ENCODE data around the gene UIMC1.

UIMC1 gene

GRCh38 chr5:176921714-176922113 is 84.9 kb downstream of the UIMC1 start:
- H3K27me3 ChIP-seq (ENCODE audit: control insufficient read depth in 1 of 2, insufficient read depth in 2 of 2, low read length in 2 of 2), result no peaks in the 10 kb centered on the region
- H3K27ac ChIP-seq (ENCODE audit: low read depth, low read length), result no peak overlapping the region
- H3K9me3 ChIP-seq (ENCODE audit: low read length), result no peaks in the 10 kb centered on the region
- peaks cover 13% of the 10 kb centered on the region for H3K36me3 ChIP-seq (ENCODE audit: insufficient read depth, low read length)
- no peak overlapping the region for H3K9ac ChIP-seq (ENCODE audit: low read length)
- H3K4me1 ChIP-seq (ENCODE audit: insufficient read depth, low read length), result no peaks in the 10 kb centered on the region
- H3K4me3 ChIP-seq (ENCODE audit: low read depth in 1 of 2, low read length in 2 of 2), result no peak overlapping the region

- Histone ChIP-seq H3K27me3 (ENCODE audit: control insufficient read depth in 1 of 2, insufficient read depth in 2 of 2, low read length in 2 of 2) (no peaks in the 10 kb centered on the region), H3K9ac (ENCODE audit: low read length) (no peak overlapping the region), H3K27ac (ENCODE audit: low read depth, low read length) (no peak overlapping the region), H3K36me3 (ENCODE audit: insufficient read depth, low read length) (peaks cover 13% of the 10 kb centered on the region), H3K4me3 (ENCODE audit: low read depth in 1 of 2, low read length in 2 of 2) (no peak overlapping the region), H3K4me1 (ENCODE audit: insufficient read depth, low read length) (no peaks in the 10 kb centered on the region), H3K9me3 (ENCODE audit: low read length) (no peaks in the 10 kb centered on the region)
Observed at GRCh38 chr5:176918613-176919012, 88.0 kb downstream of the UIMC1 start.

DNA sequence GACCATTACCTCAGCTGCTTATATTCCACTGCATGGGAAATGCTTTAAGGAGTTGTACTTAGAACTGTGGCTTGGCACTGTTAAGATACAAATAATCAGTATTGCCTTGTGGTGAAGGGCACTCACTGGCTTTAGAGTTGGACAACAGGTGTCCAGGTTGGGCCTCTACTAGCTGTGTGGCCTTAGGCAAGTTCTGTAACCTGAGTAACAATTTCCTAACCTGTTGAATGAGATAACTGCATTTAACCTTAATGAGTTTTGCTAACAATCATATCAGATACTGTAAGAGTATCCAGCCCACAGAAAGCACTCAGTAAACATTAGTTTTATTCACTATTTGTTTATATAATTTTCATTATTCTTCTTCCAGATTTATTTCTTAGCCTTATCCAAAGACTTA is 90.2 kb downstream of the UIMC1 start:
- no peaks in the 10 kb centered on the region for H3K27me3 ChIP-seq (ENCODE audit: control insufficient read depth in 1 of 2, insufficient read depth in 2 of 2, low read length in 2 of 2)
- no peak overlapping the region for H3K27ac ChIP-seq (ENCODE audit: low read depth, low read length)
- H3K36me3 ChIP-seq (ENCODE audit: insufficient read depth, low read length), result peaks cover 13% of the 10 kb centered on the region
- H3K9ac ChIP-seq (ENCODE audit: low read length), result no peak overlapping the region
- H3K9me3 ChIP-seq (ENCODE audit: low read length), result no peaks in the 10 kb centered on the region
- H3K4me3 ChIP-seq (ENCODE audit: low read depth in 1 of 2, low read length in 2 of 2), result no peak overlapping the region
- no peaks in the 10 kb centered on the region for H3K4me1 ChIP-seq (ENCODE audit: insufficient read depth, low read length)

GRCh38 chr5:176915906-176916305 is 90.7 kb downstream of the UIMC1 start:
- Histone ChIP-seq H3K27ac (ENCODE audit: low read depth, low read length) (no peak overlapping the region), H3K36me3 (ENCODE audit: insufficient read depth, low read length) (peaks cover 13% of the 10 kb centered on the region), H3K4me1 (ENCODE audit: insufficient read depth, low read length) (no peaks in the 10 kb centered on the region), H3K9me3 (ENCODE audit: low read length) (no peaks in the 10 kb centered on the region), H3K9ac (ENCODE audit: low read length) (no peak overlapping the region), H3K27me3 (ENCODE audit: control insufficient read depth in 1 of 2, insufficient read depth in 2 of 2, low read length in 2 of 2) (no peaks in the 10 kb centered on the region), H3K4me3 (ENCODE audit: low read depth in 1 of 2, low read length in 2 of 2) (no peak overlapping the region)

- no peaks in the 10 kb centered on the region for H3K4me1 ChIP-seq (ENCODE audit: insufficient read depth, low read length)
- H3K36me3 ChIP-seq (ENCODE audit: insufficient read depth, low read length), result peaks cover 24% of the 10 kb centered on the region
- H3K4me3 ChIP-seq (ENCODE audit: low read depth in 1 of 2, low read length in 2 of 2), result no peak overlapping the region
- no peak overlapping the region for H3K27ac ChIP-seq (ENCODE audit: low read depth, low read length)
- no peaks in the 10 kb centered on the region for H3K27me3 ChIP-seq (ENCODE audit: control insufficient read depth in 1 of 2, insufficient read depth in 2 of 2, low read length in 2 of 2)
- H3K9ac ChIP-seq (ENCODE audit: low read length), result no peak overlapping the region
- H3K9me3 ChIP-seq (ENCODE audit: low read length), result no peaks in the 10 kb centered on the region
Observed at GRCh38 chr5:176912115-176912514, 94.5 kb downstream of the UIMC1 start.

DNA sequence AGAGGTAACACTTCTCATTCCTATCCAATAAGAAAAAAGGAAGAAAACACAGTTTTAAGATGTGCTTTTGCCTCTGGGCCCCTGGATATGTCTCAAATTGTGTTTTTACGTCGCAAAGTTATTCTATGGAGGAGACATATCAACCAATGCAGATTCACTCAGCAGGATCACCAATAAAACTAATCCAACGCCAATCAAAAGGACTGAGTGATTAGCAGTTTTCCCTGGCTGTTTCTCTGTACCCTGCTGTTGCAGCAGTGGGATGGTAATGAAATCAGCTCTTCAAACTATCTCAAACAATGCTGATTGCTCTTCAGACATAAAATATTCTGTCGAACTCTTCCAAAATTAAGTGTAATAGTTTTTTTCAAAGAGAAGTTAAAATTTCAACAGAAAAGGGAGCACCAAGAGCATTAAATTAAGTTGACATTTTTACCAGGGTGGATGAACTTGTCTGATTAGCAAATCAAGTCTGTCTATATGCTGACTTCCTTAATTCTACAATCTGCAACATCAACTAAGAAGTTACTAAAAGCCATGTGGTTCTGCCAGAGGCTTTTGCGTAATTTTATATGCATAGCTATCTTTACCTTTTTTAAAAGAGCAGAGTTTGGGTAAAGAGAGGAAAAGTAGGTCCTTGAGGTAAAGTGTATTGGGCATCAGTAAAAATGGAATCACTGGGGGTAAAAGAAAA is 97.8 kb downstream of the UIMC1 start:
- no peaks in the 10 kb centered on the region for H3K4me1 ChIP-seq (ENCODE audit: insufficient read depth, low read length)
- H3K9me3 ChIP-seq (ENCODE audit: low read length), result no peaks in the 10 kb centered on the region
- H3K36me3 ChIP-seq (ENCODE audit: insufficient read depth, low read length), result peaks cover 54% of the 10 kb centered on the region
- no peak overlapping the region for H3K9ac ChIP-seq (ENCODE audit: low read length)
- H3K4me3 ChIP-seq (ENCODE audit: low read depth in 1 of 2, low read length in 2 of 2), result no peak overlapping the region
- H3K27me3 ChIP-seq (ENCODE audit: control insufficient read depth in 1 of 2, insufficient read depth in 2 of 2, low read length in 2 of 2), result no peaks in the 10 kb centered on the region
- H3K27ac ChIP-seq (ENCODE audit: low read depth, low read length), result no peak overlapping the region

- H3K4me1 ChIP-seq (ENCODE audit: insufficient read depth, low read length), result no peaks in the 10 kb centered on the region
- H3K9me3 ChIP-seq (ENCODE audit: low read length), result no peaks in the 10 kb centered on the region
- no peaks in the 10 kb centered on the region for H3K27me3 ChIP-seq (ENCODE audit: control insufficient read depth in 1 of 2, insufficient read depth in 2 of 2, low read length in 2 of 2)
- no peak overlapping the region for H3K27ac ChIP-seq (ENCODE audit: low read depth, low read length)
- H3K9ac ChIP-seq (ENCODE audit: low read length), result no peak overlapping the region
- no peak overlapping the region for H3K4me3 ChIP-seq (ENCODE audit: low read depth in 1 of 2, low read length in 2 of 2)
- H3K36me3 ChIP-seq (ENCODE audit: insufficient read depth, low read length), result peaks cover 63% of the 10 kb centered on the region
Observed at GRCh38 chr5:176906796-176907195, 99.8 kb downstream of the UIMC1 start.

- Histone ChIP-seq H3K27ac (ENCODE audit: low read depth, low read length) (no peak overlapping the region), H3K4me1 (ENCODE audit: insufficient read depth, low read length) (no peaks in the 10 kb centered on the region), H3K36me3 (ENCODE audit: insufficient read depth, low read length) (peaks cover 63% of the 10 kb centered on the region), H3K27me3 (ENCODE audit: control insufficient read depth in 1 of 2, insufficient read depth in 2 of 2, low read length in 2 of 2) (no peaks in the 10 kb centered on the region), H3K9me3 (ENCODE audit: low read length) (no peaks in the 10 kb centered on the region), H3K4me3 (ENCODE audit: low read depth in 1 of 2, low read length in 2 of 2) (no peak overlapping the region), H3K9ac (ENCODE audit: low read length) (no peak overlapping the region)
Observed at GRCh38 chr5:176906126-176906525, 100.5 kb downstream of the UIMC1 start.

- Histone ChIP-seq H3K9ac (ENCODE audit: low read length) (no peak overlapping the region), H3K4me3 (ENCODE audit: low read depth in 1 of 2, low read length in 2 of 2) (no peak overlapping the region), H3K27me3 (ENCODE audit: control insufficient read depth in 1 of 2, insufficient read depth in 2 of 2, low read length in 2 of 2) (no peaks in the 10 kb centered on the region), H3K27ac (ENCODE audit: low read depth, low read length) (no peak overlapping the region), H3K9me3 (ENCODE audit: low read length) (no peaks in the 10 kb centered on the region), H3K4me1 (ENCODE audit: insufficient read depth, low read length) (no peaks in the 10 kb centered on the region), H3K36me3 (ENCODE audit: insufficient read depth, low read length) (peaks cover 56% of the 10 kb centered on the region)
Observed at GRCh38 chr5:176904276-176904675, 102.3 kb downstream of the UIMC1 start.

DNA sequence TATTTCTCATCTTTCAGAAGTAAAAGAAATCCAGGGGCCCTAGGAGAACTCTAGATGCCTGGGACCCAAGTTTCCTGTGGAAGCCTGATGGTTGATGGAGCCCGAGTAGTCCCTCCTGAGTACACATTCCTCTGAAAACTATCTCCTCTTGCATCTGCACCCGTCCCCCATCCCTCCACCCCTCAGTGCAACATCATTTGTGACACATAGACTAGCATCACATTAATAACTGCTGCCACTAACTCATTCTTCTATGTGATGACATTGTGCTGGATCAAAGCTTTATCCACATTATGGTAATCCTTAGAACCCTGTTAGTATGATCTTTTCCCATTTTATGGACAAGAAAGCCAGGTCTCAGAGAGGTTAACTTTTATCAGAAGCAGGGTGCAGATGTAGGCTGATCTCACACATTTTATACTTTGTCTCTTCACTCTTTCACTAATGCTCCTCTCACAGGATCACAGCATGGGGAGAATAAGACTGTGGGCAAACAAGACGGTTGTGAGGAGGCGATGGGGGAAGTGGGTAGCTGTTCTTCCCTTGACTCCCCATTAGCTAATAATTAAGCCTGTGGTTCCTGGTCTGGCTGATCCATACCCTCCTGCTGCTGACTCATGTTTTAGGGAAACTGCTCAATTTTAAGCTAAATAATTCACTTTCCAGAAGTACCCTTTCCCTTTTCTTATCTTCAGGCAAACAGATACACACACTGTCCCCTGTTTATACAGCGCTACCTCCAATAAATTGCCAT is 103.5 kb downstream of the UIMC1 start:
- Histone ChIP-seq H3K27me3 (ENCODE audit: control insufficient read depth in 1 of 2, insufficient read depth in 2 of 2, low read length in 2 of 2) (no peaks in the 10 kb centered on the region), H3K36me3 (ENCODE audit: insufficient read depth, low read length) (peaks cover 45% of the 10 kb centered on the region), H3K9me3 (ENCODE audit: low read length) (no peaks in the 10 kb centered on the region), H3K9ac (ENCODE audit: low read length) (no peak overlapping the region), H3K4me3 (ENCODE audit: low read depth in 1 of 2, low read length in 2 of 2) (no peak overlapping the region), H3K27ac (ENCODE audit: low read depth, low read length) (no peak overlapping the region), H3K4me1 (ENCODE audit: insufficient read depth, low read length) (no peaks in the 10 kb centered on the region)

DNA sequence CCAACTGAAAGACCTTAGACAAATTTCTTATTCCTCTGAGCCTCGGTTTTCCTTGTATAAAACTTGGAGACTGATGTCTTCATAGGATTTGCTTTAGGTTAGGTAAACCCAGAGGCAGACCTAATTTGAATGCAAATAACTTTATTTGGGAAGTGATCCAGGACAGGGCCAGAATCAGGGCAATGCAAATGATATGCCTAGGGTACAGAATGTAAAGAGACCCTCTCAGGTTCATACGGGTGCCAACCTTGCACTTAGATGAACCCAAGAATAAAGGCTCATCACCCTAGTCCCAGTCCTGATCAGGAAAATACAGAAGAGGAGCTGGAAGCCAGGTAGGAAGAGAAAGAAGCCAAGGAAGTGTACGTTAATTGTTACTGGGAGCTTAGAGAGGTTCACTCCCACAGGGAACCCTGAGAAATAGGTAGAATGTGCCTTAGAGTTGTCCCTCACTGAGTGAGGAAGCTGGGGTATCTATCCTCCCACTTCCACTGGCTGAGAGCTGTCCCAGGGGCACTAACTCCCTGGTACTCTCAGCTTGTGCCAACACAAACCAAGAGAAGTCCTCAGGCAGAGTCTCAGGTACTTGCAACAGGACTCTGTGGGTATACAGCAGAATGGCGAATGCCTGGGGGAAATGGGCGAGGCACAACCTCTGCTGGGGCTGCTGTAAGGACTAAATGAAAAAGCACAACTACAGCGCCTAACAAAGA is 104.3 kb downstream of the UIMC1 start:
- Histone ChIP-seq H3K36me3 (ENCODE audit: insufficient read depth, low read length) (peaks cover 41% of the 10 kb centered on the region), H3K9me3 (ENCODE audit: low read length) (no peaks in the 10 kb centered on the region), H3K4me3 (ENCODE audit: low read depth in 1 of 2, low read length in 2 of 2) (no peak overlapping the region), H3K27me3 (ENCODE audit: control insufficient read depth in 1 of 2, insufficient read depth in 2 of 2, low read length in 2 of 2) (no peaks in the 10 kb centered on the region), H3K4me1 (ENCODE audit: insufficient read depth, low read length) (no peaks in the 10 kb centered on the region), H3K27ac (ENCODE audit: low read depth, low read length) (no peak overlapping the region), H3K9ac (ENCODE audit: low read length) (no peak overlapping the region)
